Upper lobe of right lung (tissue), 1 donor: ENCODE results near the gene SLC25A21. TPM values are rescaled to one million over a fixed set of nuclear protein-coding genes. Genes with fewer than 3 reads are reported as not detected.
"Not testable (repeated sequence)": the region's sequence is repeated elsewhere in the genome, so short reads cannot be mapped to it uniquely, and the experiment has no call there.

Experiments
- ATAC-seq: fragments of 200-7000 bp; cut with Tn5 transposase; one replicate; pipeline ENCODE4 v1.9.1; 2020; ENCODE audit warnings: mild to moderate bottlenecking, moderate library complexity
- DNase-seq: peaks from one replicate; pipeline ENCODE4 v3.0.0-alpha.2; 2020
- H3K27ac ChIP-seq: fragments of 200-600 bp; one replicate; pipeline ENCODE4 v1.8.0; 2022
- H3K27me3 ChIP-seq: fragments of 200-600 bp; one replicate; pipeline ENCODE4 v1.8.0; 2022; ENCODE audit warnings: mild to moderate bottlenecking
- H3K36me3 ChIP-seq: fragments of 200-600 bp; one replicate; pipeline ENCODE4 v1.8.0; 2022
- H3K4me1 ChIP-seq: fragments of 200-600 bp; one replicate; pipeline ENCODE4 v1.8.0; 2022
- H3K4me3 ChIP-seq: fragments of 200-600 bp; one replicate; pipeline ENCODE4 v1.8.0; 2022; ENCODE audit warnings: mild to moderate bottlenecking
- H3K9me3 ChIP-seq: fragments of 200-600 bp; one replicate; pipeline ENCODE4 v1.8.0; 2022
- CTCF ChIP-seq: fragments of 200-600 bp; IDR thresholded peaks from one replicate; pipeline ENCODE4 v1.8.0; 2022; ENCODE audit warnings: antibody characterized with exemption
- intact Hi-C: fragments of 100-400 bp; cut with DNase I; formaldehyde crosslinking; loops from one replicate; pipeline ENCODE4 v1.11.0; 2022
- total RNA-seq: library from RNA; stranded (reverse); fragmentation: NEBNext Ultra II Directional; extraction: Animal tissue kit (Norgen Biotek cat#: 25700); gene quantifications from one replicate; pipeline ENCODE4 v1.2.1, GENCODE V29; 2021
- donor health status: DM: no; HTN: yes; CAD: no; lungs with severe emphysema.

SLC25A21 gene
- total RNA-seq, 1 donor from 2014 or later: 0.35 TPM

GRCh38 chr14:36820111-36820709, 352.2 kb downstream of the SLC25A21 start:
- no peak for ATAC-seq
- intact Hi-C loops: no loop called here
- H3K4me3 ChIP-seq: no peak overlapping the region
- no peak overlapping the region for H3K27ac ChIP-seq
- no peaks in the 10 kb centered on the region for H3K4me1 ChIP-seq
- DNase-seq: no peak
- no peaks in the 10 kb centered on the region for H3K9me3 ChIP-seq
- no peak for TF ChIP-seq CTCF
- no peaks in the 10 kb centered on the region for H3K36me3 ChIP-seq
- no peaks in the 10 kb centered on the region for H3K27me3 ChIP-seq

- no peaks in the 10 kb centered on the region for H3K4me1 ChIP-seq
- no peaks in the 10 kb centered on the region for H3K27me3 ChIP-seq
- no peaks in the 10 kb centered on the region for H3K36me3 ChIP-seq
- H3K4me3 ChIP-seq: no peak overlapping the region
- H3K9me3 ChIP-seq: no peaks in the 10 kb centered on the region
- ATAC-seq: no peak
- intact Hi-C loops: no loop called here
- no peak overlapping the region for H3K27ac ChIP-seq
- TF ChIP-seq CTCF: no peak
- DNase-seq: no peak
Observed at GRCh38 chr14:36818794-36819384, 353.5 kb downstream of the SLC25A21 start.

- ATAC-seq (no peak), DNase-seq (no peak)
- H3K4me3 ChIP-seq: no peak overlapping the region
- no peaks in the 10 kb centered on the region for H3K4me1 ChIP-seq
- no peak for TF ChIP-seq CTCF
- no peaks in the 10 kb centered on the region for H3K36me3 ChIP-seq
- no peaks in the 10 kb centered on the region for H3K9me3 ChIP-seq
- intact Hi-C loops: no loop called here
- no peak overlapping the region for H3K27ac ChIP-seq
- H3K27me3 ChIP-seq: no peaks in the 10 kb centered on the region
Observed at GRCh38 chr14:36818246-36818645, 354.2 kb downstream of the SLC25A21 start.

- no peak overlapping the region for H3K4me3 ChIP-seq
- no peaks in the 10 kb centered on the region for H3K9me3 ChIP-seq
- peak; percentile 54 for ATAC-seq
- no peak for DNase-seq
- H3K27ac ChIP-seq: no peak overlapping the region
- no peaks in the 10 kb centered on the region for H3K27me3 ChIP-seq
- no peak for TF ChIP-seq CTCF
- no peaks in the 10 kb centered on the region for H3K36me3 ChIP-seq
- no peaks in the 10 kb centered on the region for H3K4me1 ChIP-seq
- intact Hi-C loops: no loop called here
Observed at GRCh38 chr14:36817071-36817930, 355.1 kb downstream of the SLC25A21 start.

DNA sequence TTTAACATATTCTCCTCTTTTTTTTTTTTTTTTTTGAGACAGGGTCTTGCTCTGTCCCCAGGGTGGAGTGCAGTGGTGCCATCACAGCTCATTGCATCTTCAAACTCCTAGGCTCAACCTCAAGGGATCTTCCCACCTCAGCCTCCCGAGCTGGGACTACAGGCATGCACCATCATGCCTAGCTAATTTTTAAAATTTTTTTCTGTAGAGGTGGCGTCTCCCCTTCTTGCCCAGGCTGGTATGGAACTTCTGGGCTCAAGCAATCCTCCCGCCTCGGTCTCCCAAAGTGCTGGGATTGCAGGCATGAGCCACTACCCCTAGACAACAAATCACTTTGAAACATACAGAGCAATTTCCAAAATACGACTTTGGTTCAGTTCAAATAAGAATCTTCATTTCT, 355.9 kb downstream of the SLC25A21 start:
- no peaks in the 10 kb centered on the region for H3K36me3 ChIP-seq
- ATAC-seq (no peak), DNase-seq (no peak)
- H3K9me3 ChIP-seq: no peaks in the 10 kb centered on the region
- no peak overlapping the region for H3K4me3 ChIP-seq
- no peak for TF ChIP-seq CTCF
- no peaks in the 10 kb centered on the region for H3K4me1 ChIP-seq
- intact Hi-C loops: no loop called here
- no peak overlapping the region for H3K27ac ChIP-seq
- no peaks in the 10 kb centered on the region for H3K27me3 ChIP-seq

DNA sequence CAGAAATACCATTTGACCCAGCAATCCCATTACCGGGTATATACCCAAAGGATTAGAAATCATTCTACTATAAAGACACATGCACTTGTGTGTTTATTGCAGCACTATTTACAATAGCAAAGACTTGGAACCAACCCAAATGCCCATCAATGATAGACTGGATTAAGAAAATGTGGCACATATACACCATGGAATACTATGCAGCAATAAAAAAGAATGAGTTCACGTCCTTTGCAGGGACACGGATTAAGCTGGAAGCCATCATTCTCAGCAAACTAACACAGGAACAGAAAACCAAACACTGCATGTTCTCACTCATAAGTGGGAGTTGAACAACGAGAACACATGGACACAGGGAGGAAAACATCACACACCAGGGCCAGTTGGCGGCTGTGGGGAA, 357.6 kb downstream of the SLC25A21 start:
- H3K36me3 ChIP-seq, H3K4me3 ChIP-seq, H3K4me1 ChIP-seq, H3K27me3 ChIP-seq, ATAC-seq, H3K9me3 ChIP-seq, DNase-seq, H3K27ac ChIP-seq, intact Hi-C loops: not testable (repeated sequence)
